HCT116 (cell line): ENCODE data around the gene OIP5. TPM values are rescaled to one million over a fixed set of nuclear protein-coding genes. Genes with fewer than 3 reads are reported as not detected.
A peak's percentile ranks its signal among the peaks of the same experiment; 100 is the strongest.

Experiments
- ATAC-seq: fragments of 200-7000 bp; cut with Tn5 transposase; 2 replicates; pipeline ENCODE4 v1.9.1; 2020; ENCODE audit warnings: mild to moderate bottlenecking, moderate library complexity
- BruUV-seq: library from RNA; stranded (reverse); fragments of 400-500 nt; replicated peaks from 2 replicates; lab custom pipeline; 2021; lab: Mats Ljungman, UMichigan
- CTCF ChIA-PET: fragments of 300-600 bp; sonication (Branson Sonifier 250); formaldehyde crosslinking; loops from one replicate; lab custom pipeline; 2021; ENCODE audit warnings: antibody characterized with exemption; lab: Charles Lee
- POLR2A ChIA-PET: fragments of 300-600, 350-600 bp; sonication (Branson Sonifier 250); formaldehyde crosslinking; loops from one replicate; lab custom pipeline; 2021; ENCODE audit warnings: antibody characterized with exemption; lab: Charles Lee
- RAD21 ChIA-PET, 2 experiments: fragments of 300-600 bp; sonication (Branson Sonifier 250); formaldehyde crosslinking; loops; one replicate each; lab custom pipeline; 2023; ENCODE audit warnings: low total read pairs in 2 of 2; ENCODE audit not compliant: uncharacterized antibody in 2 of 2, unreplicated experiment in 2 of 2, low non-redundant PET in 1 of 2; lab: Charles Lee
- DNase-seq: peaks from one replicate; pipeline ENCODE4 v3.0.0-alpha.2; 2010; ENCODE audit warnings: low read depth, low spot score
- H2AFZ ChIP-seq: fragments of 200-600 bp; shearing (Covaris generic), sonication (generic); 2 replicates; pipeline ENCODE4 v1.6.1; 2017; ENCODE audit warnings: low read depth, mixed run types, mixed read lengths, antibody characterized with exemption, low read length; ENCODE audit not compliant: poor library complexity, severe bottlenecking
- H3K27ac ChIP-seq: 2 replicates; pipeline ENCODE4 v1.5.1; 2012; ENCODE audit warnings: low read depth, low read length
- H3K27me3 ChIP-seq: fragments of 200-600 bp; sonication (generic); 2 replicates; pipeline ENCODE4 v1.6.1; 2016; ENCODE audit warnings: mixed run types, low read length, mixed read lengths; ENCODE audit not compliant: insufficient read depth
- H3K36me3 ChIP-seq, 2 experiments: fragments of 200-500 bp in 1 of 2; fragments of 200-600 bp in 1 of 2; sonication (Bioruptor generic) in 1 of 2; sonication (generic) in 1 of 2; 2 replicates each; pipeline versions ENCODE4 v1.5.1 to v1.6.1; 2014 to 2016; ENCODE audit warnings: low read length in 2 of 2, inconsistent platforms in 1 of 2, mixed read lengths in 1 of 2, mixed run types in 1 of 2; ENCODE audit not compliant: insufficient read depth in 2 of 2, control insufficient read depth in 1 of 2
- H3K4me1 ChIP-seq, 2 experiments: fragments of 200-600 bp in 1 of 2; sonication (generic) in 1 of 2; 2 replicates each; pipeline versions ENCODE4 v1.5.1 to v1.6.1; 2012 to 2017; ENCODE audit warnings: low read length in 2 of 2, inconsistent platforms in 1 of 2, mild to moderate bottlenecking in 1 of 2, mixed read lengths in 1 of 2, mixed run types in 1 of 2, moderate library complexity in 1 of 2; ENCODE audit not compliant: insufficient read depth in 2 of 2, control insufficient read depth in 1 of 2
- H3K4me2 ChIP-seq: fragments of 200-600 bp; sonication (generic); 2 replicates; pipeline ENCODE4 v1.6.1; 2017; ENCODE audit warnings: mixed run types, low read length, mixed read lengths
- H3K4me3 ChIP-seq, 2 experiments: fragments of 200-600 bp in 1 of 2; sonication (generic) in 1 of 2; replicated peaks in 1 of 2; 2 replicates each; pipeline ENCODE4 v1.5.1; 2011 to 2016; ENCODE audit warnings: low read length in 2 of 2, control low read depth in 1 of 2, low read depth in 1 of 2, mild to moderate bottlenecking in 1 of 2, mixed read lengths in 1 of 2, mixed run types in 1 of 2
- H3K79me2 ChIP-seq: fragments of 200-600 bp; sonication (generic); 2 replicates; pipeline ENCODE4 v1.6.1; 2017; ENCODE audit warnings: mild to moderate bottlenecking, mixed run types, low read length, moderate library complexity, mixed read lengths; ENCODE audit not compliant: insufficient read depth
- H3K9ac ChIP-seq: fragments of 200-600 bp; sonication (generic); 2 replicates; pipeline ENCODE4 v1.6.1; 2016; ENCODE audit warnings: low read length, mixed read lengths
- H3K9me2 ChIP-seq: fragments of 200-600 bp; sonication (generic), shearing (Covaris generic); 2 replicates; pipeline ENCODE4 v1.6.1; 2017; ENCODE audit warnings: mixed run types, mild to moderate bottlenecking, moderate library complexity; ENCODE audit not compliant: insufficient read depth
- H3K9me3 ChIP-seq, 2 experiments: fragments of 200-500 bp in 1 of 2; fragments of 200-600 bp in 1 of 2; sonication (Bioruptor generic) in 1 of 2; sonication (generic) in 1 of 2; 2 replicates each; pipeline ENCODE4 v1.6.1; 2014 to 2017; ENCODE audit warnings: low read length in 2 of 2, mixed read lengths in 2 of 2, inconsistent platforms in 1 of 2, low read depth in 1 of 2, mild to moderate bottlenecking in 1 of 2, mixed run types in 1 of 2, moderate library complexity in 1 of 2; ENCODE audit not compliant: control insufficient read depth in 1 of 2, insufficient read depth in 1 of 2
- H4K20me1 ChIP-seq: fragments of 200-600 bp; sonication (generic), shearing (Covaris generic); 2 replicates; pipeline ENCODE4 v1.6.1; 2017; ENCODE audit warnings: mixed run types, mild to moderate bottlenecking, moderate library complexity; ENCODE audit not compliant: insufficient read depth
- CEBPB ChIP-seq: IDR thresholded peaks from 2 replicates; pipeline ENCODE4 v1.6.1; 2012; ENCODE audit warnings: low read depth
- EGR1 ChIP-seq: IDR thresholded peaks from 2 replicates; pipeline ENCODE4 v1.6.1; 2012; ENCODE audit warnings: low read depth
- ELF1 ChIP-seq: IDR thresholded peaks from 2 replicates; pipeline ENCODE4 v1.6.1; 2012; ENCODE audit warnings: low read depth, borderline replicate concordance
- EZH2 ChIP-seq: fragments of 200-600 bp; sonication (generic); IDR thresholded peaks from 2 replicates; pipeline ENCODE4 v1.6.1; 2017; ENCODE audit warnings: antibody characterized with exemption, mixed run types
- EZH2phosphoT487 ChIP-seq: fragments of 200-600 bp; IDR thresholded peaks from 2 replicates; pipeline ENCODE4 v1.6.1; 2018; ENCODE audit warnings: antibody characterized with exemption, borderline replicate concordance
- JUND ChIP-seq: IDR thresholded peaks from 2 replicates; pipeline ENCODE4 v1.6.1; 2012
- RAD21 ChIP-seq: IDR thresholded peaks from 2 replicates; pipeline ENCODE4 v1.6.1; 2012; ENCODE audit warnings: low read depth, mild to moderate bottlenecking
- SIN3A ChIP-seq: IDR thresholded peaks from 2 replicates; pipeline ENCODE4 v1.6.1; 2012; ENCODE audit warnings: low read depth
- SP1 ChIP-seq: IDR thresholded peaks from 2 replicates; pipeline ENCODE4 v1.6.1; 2012; ENCODE audit warnings: low read depth
- SRF ChIP-seq: IDR thresholded peaks from 2 replicates; pipeline ENCODE4 v1.6.1; 2012; ENCODE audit warnings: low read depth
- ZFX ChIP-seq: fragments of 450-650 bp; IDR thresholded peaks from 2 replicates; pipeline ENCODE4 v1.6.1; 2017
- ZNF274 ChIP-seq: fragments of 200-500 bp; sonication (Bioruptor generic); IDR thresholded peaks from 2 replicates; pipeline ENCODE4 v1.6.1; 2014; ENCODE audit warnings: mild to moderate bottlenecking, low read depth, low read length, inconsistent platforms
- intact Hi-C: fragments of 100-400 bp; cut with micrococcal nuclease; formaldehyde crosslinking; loops from 2 replicates; pipeline ENCODE4 v1.10.0; 2022
- total RNA-seq: library from RNA; stranded (reverse); gene quantifications from one replicate; pipeline ENCODE4 v1.2.1, GENCODE V29; 2021; ENCODE audit not compliant: unreplicated experiment
- TF ChIP-seq, protein P1 (sequence below), 3 experiments: fragments of 200-600 bp in 1 of 3; sonication (generic) in 1 of 3; IDR thresholded peaks in 2 of 3; conservative IDR thresholded peaks in 1 of 3; 2 replicates each; pipeline ENCODE4 v1.5.1; 2012 to 2017; ENCODE audit warnings: low read depth in 2 of 3, low read length in 2 of 3, antibody characterized with exemption in 1 of 3, borderline replicate concordance in 1 of 3, control low read depth in 1 of 3, mild to moderate bottlenecking in 1 of 3, mixed read lengths in 1 of 3, mixed run types in 1 of 3, moderate library complexity in 1 of 3; ENCODE audit not compliant: insufficient read depth in 1 of 3
- TF ChIP-seq, protein P2 (sequence below): IDR thresholded peaks from 2 replicates; pipeline ENCODE4 v1.6.1; 2012
- TF ChIP-seq, protein P3 (sequence below): IDR thresholded peaks from 2 replicates; pipeline ENCODE4 v1.6.1; 2012
- TF ChIP-seq, protein P4 (sequence below): IDR thresholded peaks from 2 replicates; pipeline ENCODE4 v1.6.1; 2011; ENCODE audit warnings: mild to moderate bottlenecking, low read length, moderate library complexity; ENCODE audit not compliant: insufficient replicate concordance; ENCODE audit errors: extremely low read depth

The OIP5 gene
- total RNA-seq, 1 experiment from 2014 or later, result 19.7 TPM

DNA sequence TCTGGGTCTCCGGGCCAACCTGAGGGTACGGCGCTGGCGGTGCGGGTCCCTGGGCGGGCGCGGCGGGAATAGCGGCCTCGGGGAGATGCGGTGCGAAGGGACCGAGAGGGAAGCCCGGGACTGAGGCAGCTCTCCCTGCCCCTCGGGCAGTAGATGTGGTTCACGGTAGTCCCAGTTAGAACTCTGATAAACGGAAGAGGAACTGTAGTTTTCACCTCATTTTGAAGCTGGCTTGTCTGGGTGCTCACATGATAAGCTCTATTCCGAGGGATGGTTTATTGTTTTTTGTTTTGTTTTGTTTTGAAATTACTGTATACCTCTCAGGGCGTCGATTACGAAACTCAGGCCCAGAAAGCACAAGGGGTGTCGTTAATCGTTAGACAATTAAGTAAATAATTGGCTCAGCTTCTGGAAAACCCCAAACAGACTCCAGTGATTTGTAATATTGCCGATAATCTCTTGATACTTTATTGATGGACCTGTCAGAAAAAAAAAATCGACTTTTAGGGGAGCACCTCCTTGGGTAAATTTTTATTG lies 703 bp upstream of the OIP5 start:
- CTCF ChIA-PET, result interaction anchor here (1.0 to 1.5 kb wide), 2 partner anchors 427 to 439 kb away, joined by 3 read pairs; partner anchors contain the start of gene VPS18
- Histone ChIP-seq H3K79me2 (peaks cover 69% of the 10 kb centered on the region), H3K9ac (peak overlapping the region; percentile 98), H4K20me1 (no peaks in the 10 kb centered on the region), H3K4me1 (peaks cover 15 to 23% of the 10 kb centered on the region in 2 experiments), H3K9me2 (no peaks in the 10 kb centered on the region), H2AFZ (no peak overlapping the region), H3K27ac (peak overlapping the region; percentile 93), H3K9me3 (no peaks in the 10 kb centered on the region), H3K4me3 (peak overlapping the region; percentile 91 to 96), H3K36me3 (peaks cover 0 to 8% of the 10 kb centered on the region in 2 experiments; a peak in 2 of 4 replicates), H3K27me3 (no peaks in the 10 kb centered on the region), H3K4me2 (peak overlapping the region; percentile 85)
- intact Hi-C loops, result loop anchor here (2.0 kb wide), 1 partner anchor 426 kb away; no protein-coding TSS in a partner anchor
- TF ChIP-seq CEBPB (0 out of 2 replicates have a peak, but pooled peaks have one; percentile 10), ZFX (no peak)
- ATAC-seq, result peak; percentile 35
- no peak for DNase-seq
- TSS peak; percentile 89 for BruUV-seq
- RAD21 ChIA-PET, result no interaction called here
- POLR2A ChIA-PET, result interaction anchor here (1.0 to 2.8 kb wide), 6 partner anchors 11 to 427 kb away, joined by 3 to 12 read pairs (median 3); partner anchors contain the start of gene CHAC1

DNA sequence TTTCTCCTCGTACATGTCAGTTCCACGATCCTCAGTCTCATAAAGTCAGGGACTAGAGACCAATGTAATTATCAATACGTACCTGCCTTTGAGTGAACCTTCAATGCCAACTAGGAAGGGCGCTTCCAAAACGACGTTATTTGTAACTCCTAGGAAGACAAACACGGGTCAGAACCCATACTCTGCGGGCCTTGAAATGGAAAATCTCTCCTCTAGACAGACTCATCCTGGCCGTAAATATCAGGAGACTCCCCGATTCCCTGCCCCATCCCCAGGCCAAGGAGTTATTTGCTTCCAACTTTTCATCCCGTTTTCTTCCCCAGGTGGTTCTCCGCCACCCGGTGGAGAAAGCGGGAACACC lies 578 bp downstream of the OIP5 start:
- H4K20me1 ChIP-seq, result no peaks in the 10 kb centered on the region
- H3K9ac ChIP-seq, result peak overlapping the region; percentile 98
- ChIA-PET RAD21 (no interaction called here), CTCF (interaction anchor here (0.6 to 1.5 kb wide), 3 partner anchors 13 to 438 kb away, joined by 3 read pairs; partner anchors contain the start of gene VPS18), POLR2A (interaction anchor here (0.6 to 2.8 kb wide), 9 partner anchors 9 to 1044 kb away, joined by 3 to 12 read pairs (median 3); partner anchors contain the start of gene CHAC1)
- no TSS peak for BruUV-seq
- no peak overlapping the region for H2AFZ ChIP-seq
- peak overlapping the region; percentile 89 for H3K27ac ChIP-seq
- no peaks in the 10 kb centered on the region for H3K9me3 ChIP-seq
- H3K79me2 ChIP-seq, result peaks cover 56% of the 10 kb centered on the region
- H3K4me2 ChIP-seq, result peak overlapping the region; percentile 85
- no peaks in the 10 kb centered on the region for H3K27me3 ChIP-seq
- intact Hi-C loops, result loop anchor here (2.0 kb wide), 1 partner anchor 425 kb away; no protein-coding TSS in a partner anchor
- peak overlapping the region; percentile 91 to 96 for H3K4me3 ChIP-seq
- no peaks in the 10 kb centered on the region for H3K36me3 ChIP-seq
- DNase-seq (no peak), ATAC-seq (no peak; the same call in 1 of the 2 replicates)
- no peaks in the 10 kb centered on the region for H3K9me2 ChIP-seq
- peaks cover 15 to 23% of the 10 kb centered on the region in 2 experiments for H3K4me1 ChIP-seq
- TF ChIP-seq EGR1, result no peak
- no peak for TF ChIP-seq EZH2phosphoT487
- TF ChIP-seq, protein P1, sequence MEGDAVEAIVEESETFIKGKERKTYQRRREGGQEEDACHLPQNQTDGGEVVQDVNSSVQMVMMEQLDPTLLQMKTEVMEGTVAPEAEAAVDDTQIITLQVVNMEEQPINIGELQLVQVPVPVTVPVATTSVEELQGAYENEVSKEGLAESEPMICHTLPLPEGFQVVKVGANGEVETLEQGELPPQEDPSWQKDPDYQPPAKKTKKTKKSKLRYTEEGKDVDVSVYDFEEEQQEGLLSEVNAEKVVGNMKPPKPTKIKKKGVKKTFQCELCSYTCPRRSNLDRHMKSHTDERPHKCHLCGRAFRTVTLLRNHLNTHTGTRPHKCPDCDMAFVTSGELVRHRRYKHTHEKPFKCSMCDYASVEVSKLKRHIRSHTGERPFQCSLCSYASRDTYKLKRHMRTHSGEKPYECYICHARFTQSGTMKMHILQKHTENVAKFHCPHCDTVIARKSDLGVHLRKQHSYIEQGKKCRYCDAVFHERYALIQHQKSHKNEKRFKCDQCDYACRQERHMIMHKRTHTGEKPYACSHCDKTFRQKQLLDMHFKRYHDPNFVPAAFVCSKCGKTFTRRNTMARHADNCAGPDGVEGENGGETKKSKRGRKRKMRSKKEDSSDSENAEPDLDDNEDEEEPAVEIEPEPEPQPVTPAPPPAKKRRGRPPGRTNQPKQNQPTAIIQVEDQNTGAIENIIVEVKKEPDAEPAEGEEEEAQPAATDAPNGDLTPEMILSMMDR (IDR thresholded peaks at IDR 0.05 in 2 of 3, conservative IDR thresholded peaks at IDR 0.05 in 1 of 3; ENCODE audit: borderline replicate concordance in 1 of 3, insufficient read depth in 1 of 3, low read depth in 2 of 3, low read length in 2 of 3), result peak; percentile 56 to 61 (median 60); a peak in 4 of 6 replicates
- no peak for TF ChIP-seq ELF1
- no peak for TF ChIP-seq JUND
- TF ChIP-seq, protein P2, sequence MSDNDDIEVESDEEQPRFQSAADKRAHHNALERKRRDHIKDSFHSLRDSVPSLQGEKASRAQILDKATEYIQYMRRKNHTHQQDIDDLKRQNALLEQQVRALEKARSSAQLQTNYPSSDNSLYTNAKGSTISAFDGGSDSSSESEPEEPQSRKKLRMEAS, result no peak
- TF ChIP-seq EZH2, result no peak
- TF ChIP-seq RAD21, result peak; percentile 71
- TF ChIP-seq, protein P3, sequence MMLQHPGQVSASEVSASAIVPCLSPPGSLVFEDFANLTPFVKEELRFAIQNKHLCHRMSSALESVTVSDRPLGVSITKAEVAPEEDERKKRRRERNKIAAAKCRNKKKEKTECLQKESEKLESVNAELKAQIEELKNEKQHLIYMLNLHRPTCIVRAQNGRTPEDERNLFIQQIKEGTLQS, result no peak
- TF ChIP-seq SP1, result no peak
- no peak for TF ChIP-seq ZNF274
- no peak for TF ChIP-seq SRF
- no peak for TF ChIP-seq SIN3A
- TF ChIP-seq, protein P4, sequence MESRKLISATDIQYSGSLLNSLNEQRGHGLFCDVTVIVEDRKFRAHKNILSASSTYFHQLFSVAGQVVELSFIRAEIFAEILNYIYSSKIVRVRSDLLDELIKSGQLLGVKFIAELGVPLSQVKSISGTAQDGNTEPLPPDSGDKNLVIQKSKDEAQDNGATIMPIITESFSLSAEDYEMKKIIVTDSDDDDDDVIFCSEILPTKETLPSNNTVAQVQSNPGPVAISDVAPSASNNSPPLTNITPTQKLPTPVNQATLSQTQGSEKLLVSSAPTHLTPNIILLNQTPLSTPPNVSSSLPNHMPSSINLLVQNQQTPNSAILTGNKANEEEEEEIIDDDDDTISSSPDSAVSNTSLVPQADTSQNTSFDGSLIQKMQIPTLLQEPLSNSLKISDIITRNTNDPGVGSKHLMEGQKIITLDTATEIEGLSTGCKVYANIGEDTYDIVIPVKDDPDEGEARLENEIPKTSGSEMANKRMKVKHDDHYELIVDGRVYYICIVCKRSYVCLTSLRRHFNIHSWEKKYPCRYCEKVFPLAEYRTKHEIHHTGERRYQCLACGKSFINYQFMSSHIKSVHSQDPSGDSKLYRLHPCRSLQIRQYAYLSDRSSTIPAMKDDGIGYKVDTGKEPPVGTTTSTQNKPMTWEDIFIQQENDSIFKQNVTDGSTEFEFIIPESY, result no peak
- no peak for TF ChIP-seq ZFX
